ENCODE data around the gene BAIAP2L2.
"Not testable (repeated sequence)": the region's sequence is repeated elsewhere in the genome, so short reads cannot be mapped to it uniquely, and the experiment has no call there.

The BAIAP2L2 gene

GRCh38 chr22:38126928-38127668 is 16.6 kb upstream of the BAIAP2L2 start:
- DNase-seq, result no peak

GRCh38 chr22:38125751-38126201 is 15.3 kb upstream of the BAIAP2L2 start:
- no peak for DNase-seq

- DNase-seq, result no peak
Measured at GRCh38 chr22:38125038-38125610, 14.6 kb upstream of the BAIAP2L2 start.

- no peak for DNase-seq
Measured at GRCh38 chr22:38124236-38124974, 13.9 kb upstream of the BAIAP2L2 start.

- no peak for DNase-seq
Measured at GRCh38 chr22:38122616-38123015, 12.1 kb upstream of the BAIAP2L2 start.

- DNase-seq, result no peak
Measured at GRCh38 chr22:38120359-38121110, 10.1 kb upstream of the BAIAP2L2 start.

GRCh38 chr22:38118747-38119146 is 8.3 kb upstream of the BAIAP2L2 start:
- not testable (repeated sequence) for DNase-seq

GRCh38 chr22:38118182-38118581 is 7.7 kb upstream of the BAIAP2L2 start:
- no peak for DNase-seq

GRCh38 chr22:38117556-38117955 is 7.1 kb upstream of the BAIAP2L2 start:
- DNase-seq, result not testable (repeated sequence)

GRCh38 chr22:38115423-38116205 is 5.1 kb upstream of the BAIAP2L2 start:
- DNase-seq, result no peak

GRCh38 chr22:38114484-38115398 is 4.3 kb upstream of the BAIAP2L2 start:
- DNase-seq, result peak; percentile 82

GRCh38 chr22:38112381-38112780 is 1.9 kb upstream of the BAIAP2L2 start:
- no peak for DNase-seq

- no peak for DNase-seq
Measured at GRCh38 chr22:38111925-38112355, 1.5 kb upstream of the BAIAP2L2 start.

GRCh38 chr22:38110863-38111852 is 674 bp upstream of the BAIAP2L2 start:
- DNase-seq, result no peak

- no peak for DNase-seq
Measured at GRCh38 chr22:38109371-38110001, 998 bp downstream of the BAIAP2L2 start.

GRCh38 chr22:38108561-38109319 is 1.7 kb downstream of the BAIAP2L2 start:
- DNase-seq, result no peak

GRCh38 chr22:38107692-38108515 is 2.6 kb downstream of the BAIAP2L2 start:
- no peak for DNase-seq

All from activated CD4-positive, alpha-beta T cell treated with anti-CD3 and anti-CD28 coated beads, Interleukin-10, Interleukin-2, amounts not matched to agents 100 ng/mL and 50 ng/mL, durations not matched to agents 16 hours and 8 hours (primary cell).